Neuronal stem cell (in vitro differentiated cells): Measurements from ENCODE around the gene TPM4.

Experiments used
- DNase-seq: peaks from one replicate; pipeline ENCODE4 v3.0.0-alpha.2; 2013; ENCODE audit warnings: low spot score
- H2AFZ ChIP-seq: one replicate; pipeline ENCODE4 v1.6.1; 2013; ENCODE audit warnings: mild to moderate bottlenecking, low read length, inconsistent platforms
- H2AK5ac ChIP-seq: 2 replicates; pipeline ENCODE4 v1.6.1; 2013; ENCODE audit warnings: low read depth, mild to moderate bottlenecking, inconsistent platforms, low read length, moderate library complexity, mixed read lengths
- H2BK120ac ChIP-seq: 2 replicates; pipeline ENCODE4 v1.6.1; 2013; ENCODE audit warnings: low read depth, mild to moderate bottlenecking, inconsistent platforms, low read length, moderate library complexity, mixed read lengths
- H2BK12ac ChIP-seq: one replicate; pipeline ENCODE4 v1.6.1; 2013; ENCODE audit warnings: low read length, inconsistent platforms
- H2BK15ac ChIP-seq: 2 replicates; pipeline ENCODE4 v1.6.1; 2013; ENCODE audit warnings: mild to moderate bottlenecking, low read length, inconsistent platforms, mixed read lengths
- H2BK5ac ChIP-seq: one replicate; pipeline ENCODE4 v1.6.1; 2013; ENCODE audit warnings: inconsistent platforms, mild to moderate bottlenecking, low read length, moderate library complexity
- H3K14ac ChIP-seq: one replicate; pipeline ENCODE4 v1.6.1; 2013; ENCODE audit warnings: low read length, inconsistent platforms
- H3K18ac ChIP-seq: 2 replicates; pipeline ENCODE4 v1.6.1; 2013; ENCODE audit warnings: low read length, inconsistent platforms
- H3K23ac ChIP-seq: 2 replicates; pipeline ENCODE4 v1.6.1; 2013; ENCODE audit warnings: low read depth, mild to moderate bottlenecking, mixed read lengths, low read length, inconsistent platforms; ENCODE audit not compliant: poor library complexity
- H3K27ac ChIP-seq: replicated peaks from 3 replicates; pipeline ENCODE4 v1.5.1; 2013; ENCODE audit warnings: low read length, inconsistent platforms
- H3K27me3 ChIP-seq, 3 experiments: 2 replicates each; pipeline ENCODE4 v1.6.1; 2013; ENCODE audit warnings: low read length in 3 of 3, mild to moderate bottlenecking in 2 of 3, inconsistent platforms in 1 of 3, low read depth in 1 of 3, mixed read lengths in 1 of 3, moderate library complexity in 1 of 3; ENCODE audit not compliant: control insufficient read depth in 3 of 3, insufficient read depth in 3 of 3
- H3K36me3 ChIP-seq, 2 donors: replicated peaks in 1 of 2; 2 replicates each; pipeline ENCODE4 v1.6.1; 2013; ENCODE audit warnings: low read length in 2 of 2; ENCODE audit not compliant: control insufficient read depth in 2 of 2, insufficient read depth in 2 of 2
- H3K4ac ChIP-seq: 2 replicates; pipeline ENCODE4 v1.6.1; 2013; ENCODE audit warnings: inconsistent platforms, mild to moderate bottlenecking, low read length, moderate library complexity
- H3K4me1 ChIP-seq, 2 donors: 1 replicate in 1 of 2; 2 replicates in 1 of 2; pipeline ENCODE4 v1.6.1; 2013; ENCODE audit warnings: low read length in 2 of 2, low read depth in 1 of 2; ENCODE audit not compliant: control insufficient read depth in 2 of 2, insufficient read depth in 1 of 2
- H3K4me2 ChIP-seq: one replicate; pipeline ENCODE4 v1.6.1; 2013; ENCODE audit warnings: mild to moderate bottlenecking, low read length, inconsistent platforms; ENCODE audit not compliant: insufficient read depth, poor library complexity, severe bottlenecking
- H3K4me3 ChIP-seq, 2 donors: 2 replicates each; pipeline ENCODE4 v1.5.1; 2013; ENCODE audit warnings: low read length in 2 of 2, mild to moderate bottlenecking in 2 of 2, inconsistent platforms in 1 of 2, moderate library complexity in 1 of 2
- H3K79me1 ChIP-seq: one replicate; pipeline ENCODE4 v1.6.1; 2013; ENCODE audit warnings: low read depth, mild to moderate bottlenecking, inconsistent platforms, low read length, moderate library complexity
- H3K9ac ChIP-seq: one replicate; pipeline ENCODE4 v1.6.1; 2013; ENCODE audit warnings: mild to moderate bottlenecking, low read depth, low read length, inconsistent platforms; ENCODE audit not compliant: poor library complexity
- H3K9me3 ChIP-seq, 2 donors: replicated peaks in 1 of 2; 2 replicates each; pipeline versions ENCODE3 to v1.6.1; 2013; ENCODE audit warnings: low read length in 2 of 2, mild to moderate bottlenecking in 2 of 2, inconsistent platforms in 1 of 2, low read depth in 1 of 2, mixed read lengths in 1 of 2, moderate library complexity in 1 of 2; ENCODE audit not compliant: control insufficient read depth in 2 of 2, insufficient read depth in 1 of 2
- H4K8ac ChIP-seq: one replicate; pipeline ENCODE4 v1.6.1; 2013; ENCODE audit warnings: low read depth, mild to moderate bottlenecking, inconsistent platforms, low read length, moderate library complexity
- H4K91ac ChIP-seq: one replicate; pipeline ENCODE4 v1.6.1; 2013; ENCODE audit warnings: low read length, low read depth, mild to moderate bottlenecking, inconsistent platforms; ENCODE audit not compliant: poor library complexity
- WGBS, 2 donors: extraction: QIAGEN DNeasy Blood & Tissue Kit; methylation state at CpG; one replicate each; pipeline ENCODE4 v1.1.7; 2013; ENCODE audit warnings: missing lambda C conversion rate in 2 of 2, mixed read lengths in 1 of 2; ENCODE audit not compliant: insufficient read length in 2 of 2, insufficient replicate concordance in 1 of 2; ENCODE audit errors: extremely low coverage in 2 of 2; 5-methylcytosine and 5-hydroxymethylcytosine counted together

Gene TPM4

DNA sequence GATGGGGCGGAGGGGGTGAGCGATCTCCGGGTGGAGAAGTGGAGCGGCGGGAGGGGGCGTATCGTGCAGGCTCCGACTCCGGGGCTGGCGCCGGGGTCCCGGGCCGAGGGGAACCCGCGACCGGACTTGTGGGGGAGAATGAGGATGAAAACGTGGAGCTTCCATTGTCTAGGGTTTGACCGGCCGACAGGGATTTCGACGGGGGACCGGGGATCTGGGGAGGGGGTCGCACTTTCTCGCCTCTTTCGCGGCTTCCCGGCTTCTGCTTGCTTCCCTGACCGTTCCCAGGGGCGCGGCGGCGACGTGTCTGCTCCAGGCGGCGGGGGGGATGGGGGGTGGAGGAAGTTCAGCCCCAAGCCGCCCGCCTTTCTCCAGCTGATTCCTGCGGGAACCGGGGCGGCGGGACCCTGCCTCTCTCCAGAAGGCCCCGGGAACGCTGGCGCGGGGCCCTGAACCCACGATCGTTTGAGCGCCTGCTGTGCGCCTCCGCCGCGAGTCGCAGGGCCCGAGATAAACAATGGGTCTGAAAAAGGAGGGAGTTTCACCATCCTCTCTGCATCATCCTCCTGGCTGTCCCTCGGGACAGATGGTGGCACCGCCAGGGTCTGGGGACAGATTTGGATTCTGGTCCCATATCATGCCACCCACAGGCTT is 790 bp downstream of the TPM4 start:
- Histone ChIP-seq H3K4me2 (peak overlapping the region; percentile 65), H3K18ac (peak overlapping the region; percentile 100), H3K4ac (no peak overlapping the region), H4K8ac (no peak overlapping the region), H3K36me3 (peaks cover 6 to 25% of the 10 kb centered on the region in 2 donors), H3K27ac (peak overlapping the region; percentile 87), H2AFZ (peak overlapping the region; percentile 89), H2BK120ac (peak overlapping the region; percentile 82), H3K9ac (peak overlapping the region; percentile 65), H2BK12ac (no peak overlapping the region), H3K79me1 (peaks cover 5% of the 10 kb centered on the region), H2AK5ac (peak overlapping the region; percentile 28), H2BK15ac (no peak overlapping the region), H3K14ac (no peak overlapping the region), H2BK5ac (peak overlapping the region; percentile 76), H3K4me3 (peak overlapping the region; percentile 95 to 99), H3K23ac (peak overlapping the region; percentile 1), H3K27me3 (no peaks in the 10 kb centered on the region), H3K4me1 (peaks cover 10 to 27% of the 10 kb centered on the region in 2 donors), H4K91ac (no peak overlapping the region), H3K9me3 (no peaks in the 10 kb centered on the region)
- no CpG with 5 or more reads among the region's 56 CpGs for WGBS, 2 donors
- DNase-seq, result no peak

DNA sequence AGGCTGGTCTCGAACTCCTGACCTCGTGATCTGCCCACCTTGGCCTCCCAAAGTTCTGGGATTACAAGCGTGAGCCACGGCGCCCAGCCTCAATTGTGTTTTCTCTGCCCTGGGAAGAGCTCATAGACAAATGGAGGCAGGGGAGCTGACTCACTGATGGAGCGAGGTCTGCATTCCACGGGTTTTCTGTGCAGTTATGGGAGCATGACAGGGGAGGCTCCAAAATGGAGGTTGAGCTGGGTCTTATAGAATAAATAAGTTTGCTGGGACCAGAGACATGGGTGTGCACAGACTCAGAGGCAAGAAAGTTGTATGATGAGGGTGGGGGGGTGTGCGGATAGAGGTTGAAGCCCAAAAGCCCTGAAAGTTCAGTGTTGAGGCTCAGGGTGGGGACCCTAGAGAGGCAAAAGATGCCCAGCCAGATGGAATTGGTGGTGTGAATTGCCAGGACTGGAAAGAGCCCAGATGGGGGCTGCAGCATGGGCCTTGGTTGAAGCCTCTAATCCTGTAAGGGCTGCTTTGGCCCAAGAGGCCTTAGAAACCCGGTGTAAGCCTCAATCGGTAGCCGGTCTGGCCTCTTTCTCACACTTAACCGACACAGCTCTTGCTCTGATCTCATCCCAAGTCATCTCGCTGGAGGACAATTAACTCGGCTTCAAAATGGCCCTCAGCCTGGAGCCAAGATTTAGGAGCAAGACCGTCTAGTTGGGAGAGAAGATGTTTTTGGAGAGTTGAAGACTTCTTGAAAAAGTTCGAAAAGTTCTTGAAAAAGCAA is 1.9 kb downstream of the TPM4 start:
- H2BK12ac ChIP-seq, result no peak overlapping the region
- no peak overlapping the region for H2AK5ac ChIP-seq
- peak overlapping the region; percentile 29 for H2BK5ac ChIP-seq
- H3K23ac ChIP-seq, result no peak overlapping the region
- peaks cover 10 to 24% of the 10 kb centered on the region in 2 donors for H3K4me1 ChIP-seq
- H3K36me3 ChIP-seq, result peaks cover 13 to 36% of the 10 kb centered on the region in 2 donors
- no peak overlapping the region for H2AFZ ChIP-seq
- H3K79me1 ChIP-seq, result peaks cover 5% of the 10 kb centered on the region
- no peaks in the 10 kb centered on the region for H3K9me3 ChIP-seq
- peak overlapping the region; percentile 66 to 95 for H3K4me3 ChIP-seq
- H3K18ac ChIP-seq, result peak overlapping the region; percentile 1
- H3K4me2 ChIP-seq, result peak overlapping the region; percentile 65
- no peak overlapping the region for H3K14ac ChIP-seq
- no CpG with 5 or more reads among the region's 16 CpGs for WGBS, 2 donors
- H3K27me3 ChIP-seq, result no peaks in the 10 kb centered on the region
- no peak overlapping the region for H2BK120ac ChIP-seq
- peak; percentile 15 for DNase-seq
- H3K4ac ChIP-seq, result no peak overlapping the region
- peak overlapping the region; percentile 84 for H3K27ac ChIP-seq
- H4K91ac ChIP-seq, result no peak overlapping the region
- no peak overlapping the region for H4K8ac ChIP-seq
- no peak overlapping the region for H2BK15ac ChIP-seq
- peak overlapping the region; percentile 38 for H3K9ac ChIP-seq

DNA sequence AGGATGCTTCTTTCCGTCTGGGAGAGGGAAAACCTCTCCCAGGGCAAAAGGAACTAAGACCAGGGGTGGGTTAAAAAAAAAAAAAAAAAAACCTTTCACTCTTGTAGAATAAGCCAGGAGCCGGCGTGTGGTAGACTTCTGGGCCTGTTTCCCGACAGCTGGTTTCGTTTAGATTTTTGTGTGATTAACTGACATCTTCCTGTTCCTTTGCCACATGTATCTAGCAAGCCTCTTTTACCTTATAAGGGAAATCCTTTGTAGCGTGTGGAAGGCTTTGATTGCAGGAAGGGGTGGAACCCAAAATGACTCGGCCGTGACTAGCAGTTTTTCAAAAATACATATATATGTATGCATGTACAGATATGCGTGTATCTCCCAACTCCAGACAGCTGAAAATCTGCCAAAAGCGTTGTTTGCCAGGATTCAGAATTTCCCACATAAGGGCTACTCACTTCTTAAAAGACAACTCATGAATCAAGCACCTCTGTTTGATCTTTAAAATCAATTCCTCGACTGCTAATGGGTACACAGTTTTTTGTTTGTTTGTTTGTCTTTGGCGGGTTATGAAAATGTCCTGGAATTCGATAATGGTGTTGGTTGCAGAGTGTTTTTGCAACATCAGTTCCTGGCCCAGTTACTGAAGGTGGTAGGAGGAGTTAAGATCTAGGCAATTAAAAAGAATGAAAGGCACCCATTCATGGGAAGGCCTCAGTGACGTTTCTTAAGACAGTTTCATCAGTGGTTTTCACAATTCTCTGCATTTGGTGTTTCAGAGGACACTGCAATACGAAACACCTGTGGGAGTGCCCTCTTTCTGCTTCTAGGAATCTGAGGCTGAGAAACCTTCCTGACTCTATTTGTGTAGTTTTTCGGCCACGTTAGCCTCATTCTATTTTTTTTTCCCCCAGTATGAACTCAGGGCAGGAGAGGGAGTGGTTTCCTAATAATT is 2.7 kb downstream of the TPM4 start:
- H3K23ac ChIP-seq, result no peak overlapping the region
- no CpG with 5 or more reads among the region's 17 CpGs for WGBS, 2 donors
- H4K91ac ChIP-seq, result no peak overlapping the region
- peak overlapping the region; percentile 29 for H2BK5ac ChIP-seq
- H3K4me1 ChIP-seq, result peaks cover 10 to 22% of the 10 kb centered on the region in 2 donors
- no peak overlapping the region for H2BK120ac ChIP-seq
- peaks cover 19 to 44% of the 10 kb centered on the region in 2 donors for H3K36me3 ChIP-seq
- H3K79me1 ChIP-seq, result peaks cover 5% of the 10 kb centered on the region
- H3K4ac ChIP-seq, result no peak overlapping the region
- peak overlapping the region; percentile 65 for H3K4me2 ChIP-seq
- no peak overlapping the region for H2AK5ac ChIP-seq
- H3K14ac ChIP-seq, result no peak overlapping the region
- peak overlapping the region in 1 of 2 donors; percentile 95 for H3K4me3 ChIP-seq
- no peak overlapping the region for H2BK15ac ChIP-seq
- H4K8ac ChIP-seq, result no peak overlapping the region
- no peaks in the 10 kb centered on the region for H3K27me3 ChIP-seq
- H3K9ac ChIP-seq, result no peak overlapping the region
- peak overlapping the region; percentile 84 for H3K27ac ChIP-seq
- H3K18ac ChIP-seq, result no peak overlapping the region
- DNase-seq, result no peak
- no peak overlapping the region for H2BK12ac ChIP-seq
- no peak overlapping the region for H2AFZ ChIP-seq
- no peaks in the 10 kb centered on the region for H3K9me3 ChIP-seq
